Measurements from ENCODE around the gene KRTAP5-3.

The KRTAP5-3 gene

GRCh38 chr11:1654388-1655167 lies 46.3 kb upstream of the KRTAP5-3 start:
- TF ChIP-seq POLR2AphosphoS5 (IDR thresholded peaks at IDR 0.05; ENCODE audit: low read depth, low read length) (no peak), TAF1 (IDR thresholded peaks at IDR 0.05; ENCODE audit: borderline replicate concordance, insufficient read depth, low read length) (no peak), SIN3A (IDR thresholded peaks at IDR 0.05; ENCODE audit: borderline replicate concordance, insufficient read depth, low read length) (no peak), REST (IDR thresholded peaks at IDR 0.05; ENCODE audit: insufficient read depth in 1 of 2, low read depth in 2 of 2, low read length in 2 of 2) (no peak), FOXP2 (optimal IDR thresholded peaks at IDR 0.05; ENCODE audit: borderline replicate concordance, extremely low read depth, extremely low read length, insufficient read depth) (no peak)

GRCh38 chr11:1653541-1654387 lies 45.5 kb upstream of the KRTAP5-3 start:
- TF ChIP-seq FOXP2 (optimal IDR thresholded peaks at IDR 0.05; ENCODE audit: borderline replicate concordance, extremely low read depth, extremely low read length, insufficient read depth) (no peak), POLR2AphosphoS5 (IDR thresholded peaks at IDR 0.05; ENCODE audit: low read depth, low read length) (no peak), TAF1 (IDR thresholded peaks at IDR 0.05; ENCODE audit: borderline replicate concordance, insufficient read depth, low read length) (no peak), SIN3A (IDR thresholded peaks at IDR 0.05; ENCODE audit: borderline replicate concordance, insufficient read depth, low read length) (no peak), REST (IDR thresholded peaks at IDR 0.05; ENCODE audit: insufficient read depth in 1 of 2, low read depth in 2 of 2, low read length in 2 of 2) (no peak)

DNA sequence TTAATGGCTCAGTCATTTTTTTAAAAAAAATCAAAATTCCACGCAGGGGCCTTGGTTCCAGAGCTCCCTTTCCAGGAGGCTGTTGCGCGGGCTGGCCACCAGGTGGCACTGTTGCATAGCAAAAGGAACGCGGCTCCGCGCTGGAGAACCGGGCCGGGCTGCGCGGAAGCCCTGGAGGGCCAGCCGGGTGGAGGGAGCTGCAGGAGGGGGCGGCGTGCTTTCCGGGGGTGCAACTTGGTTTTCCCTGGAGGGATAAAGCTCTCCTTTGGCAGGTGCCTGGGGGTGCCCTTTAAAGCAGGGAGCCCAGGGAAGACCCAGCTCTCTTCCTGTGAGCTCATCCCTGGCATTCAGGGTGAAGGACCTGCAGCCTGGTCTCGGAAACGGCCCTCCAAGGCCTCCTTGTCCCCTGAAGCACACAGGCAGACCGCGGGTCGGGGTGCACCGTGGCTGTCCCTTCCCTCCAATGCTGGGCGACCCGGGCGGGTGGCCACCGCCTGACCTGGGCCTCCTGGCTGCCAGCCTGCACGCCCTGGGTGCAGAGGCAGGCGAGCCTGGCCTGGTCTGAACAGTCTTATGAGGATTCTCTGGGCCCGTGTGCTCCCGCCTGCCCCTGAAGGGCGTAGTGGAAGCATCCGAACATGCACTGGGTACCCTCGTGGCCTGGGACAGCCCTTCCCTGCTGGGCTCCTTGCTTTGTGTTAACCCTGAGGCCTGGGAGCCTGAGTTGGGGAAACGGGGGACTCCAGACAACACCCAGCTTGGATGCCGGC lies 44.7 kb upstream of the KRTAP5-3 start:
- TF ChIP-seq FOXP2 (optimal IDR thresholded peaks at IDR 0.05; ENCODE audit: borderline replicate concordance, extremely low read depth, extremely low read length, insufficient read depth) = peak; percentile 58
- TF ChIP-seq REST (IDR thresholded peaks at IDR 0.05; ENCODE audit: insufficient read depth in 1 of 2, low read depth in 2 of 2, low read length in 2 of 2) = no peak

DNA sequence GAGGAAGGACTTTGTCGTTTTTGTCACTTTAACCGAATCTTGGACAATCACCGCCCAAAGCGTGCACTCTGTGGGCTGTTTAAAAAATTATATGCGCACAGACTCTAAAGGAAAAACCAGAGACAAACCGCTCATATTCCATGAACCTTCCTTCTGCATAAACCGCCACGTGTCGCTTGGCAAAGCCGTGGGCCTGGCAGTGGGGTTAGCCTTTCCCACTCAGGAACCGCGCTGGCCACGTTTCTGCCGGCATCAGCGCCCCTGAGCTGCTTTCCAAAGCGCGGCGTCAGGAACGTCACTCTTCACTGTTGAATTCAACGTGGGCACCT lies 44.1 kb upstream of the KRTAP5-3 start:
- TF ChIP-seq TAF1 (IDR thresholded peaks at IDR 0.05; ENCODE audit: borderline replicate concordance, insufficient read depth, low read length) (no peak), REST (IDR thresholded peaks at IDR 0.05; ENCODE audit: insufficient read depth in 1 of 2, low read depth in 2 of 2, low read length in 2 of 2) (no peak), POLR2AphosphoS5 (IDR thresholded peaks at IDR 0.05; ENCODE audit: low read depth, low read length) (no peak), FOXP2 (optimal IDR thresholded peaks at IDR 0.05; ENCODE audit: borderline replicate concordance, extremely low read depth, extremely low read length, insufficient read depth) (no peak), SIN3A (IDR thresholded peaks at IDR 0.05; ENCODE audit: borderline replicate concordance, insufficient read depth, low read length) (no peak)
